Chondrocyte (in vitro differentiated cells): ENCODE results near the gene CYTH3. TPM values are rescaled to one million over a fixed set of nuclear protein-coding genes. Genes with fewer than 3 reads are reported as not detected.

ENCODE experiments used
- DNase-seq: peaks from one replicate; pipeline ENCODE4 v3.0.0; 2021; ENCODE audit warnings: mixed read lengths, low spot score
- H3K27ac Mint-ChIP-seq: one replicate; pipeline ENCODE4 v1.8.0; 2021; ENCODE audit warnings: mild to moderate bottlenecking, moderate library complexity, mixed read lengths; ENCODE audit not compliant: unreplicated experiment
- H3K27me3 Mint-ChIP-seq: 2 replicates; pipeline ENCODE4 v1.8.0; 2021; ENCODE audit warnings: low read depth, mixed read lengths
- H3K36me3 Mint-ChIP-seq: 2 replicates; pipeline ENCODE4 v1.8.0; 2021; ENCODE audit warnings: low read depth, mixed read lengths
- H3K4me1 Mint-ChIP-seq: 2 replicates; pipeline ENCODE4 v1.8.0; 2021; ENCODE audit warnings: low read depth, mild to moderate bottlenecking, mixed read lengths
- H3K4me3 Mint-ChIP-seq: one replicate; pipeline ENCODE4 v1.8.0; 2021; ENCODE audit warnings: mild to moderate bottlenecking, moderate library complexity, mixed read lengths; ENCODE audit not compliant: unreplicated experiment
- H3K9me3 Mint-ChIP-seq: 2 replicates; pipeline ENCODE4 v1.8.0; 2021; ENCODE audit warnings: low read depth, mixed read lengths
- CTCF ChIP-seq: fragments of 200-600 bp; sonication (generic); IDR thresholded peaks from 2 replicates; pipeline ENCODE4 v1.5.0; 2021; ENCODE audit warnings: antibody characterized with exemption, mild to moderate bottlenecking, moderate library complexity
- total RNA-seq: library from RNA; stranded (reverse); gene quantifications from 3 replicates; pipeline ENCODE4 v1.2.1, GENCODE V29; 2021

The CYTH3 gene
- total RNA-seq, 1 donor from 2014 or later, result 58.4 TPM

- TF ChIP-seq CTCF, result peak; percentile 64
- Mint-ChIP-seq H3K36me3 (no peaks in the 10 kb centered on the region), H3K27ac (peak overlapping the region; percentile 96), H3K9me3 (no peaks in the 10 kb centered on the region), H3K4me1 (peaks cover 92% of the 10 kb centered on the region), H3K27me3 (no peaks in the 10 kb centered on the region), H3K4me3 (peak overlapping the region; percentile 40)
- no peak for DNase-seq
Measured at GRCh38 chr7:6256109-6256483, 16.3 kb downstream of the CYTH3 start.

GRCh38 chr7:6254866-6255265, 17.6 kb downstream of the CYTH3 start:
- no peak for DNase-seq
- peak overlapping the region; percentile 86 for H3K27ac Mint-ChIP-seq
- H3K36me3 Mint-ChIP-seq, result peaks cover 2% of the 10 kb centered on the region
- no peaks in the 10 kb centered on the region for H3K9me3 Mint-ChIP-seq
- H3K4me1 Mint-ChIP-seq, result peaks cover 92% of the 10 kb centered on the region
- H3K27me3 Mint-ChIP-seq, result no peaks in the 10 kb centered on the region
- no peak overlapping the region for H3K4me3 Mint-ChIP-seq
- no peak for TF ChIP-seq CTCF

- Mint-ChIP-seq H3K4me3 (peak overlapping the region; percentile 35), H3K4me1 (peaks cover 92% of the 10 kb centered on the region), H3K27ac (peak overlapping the region; percentile 88), H3K27me3 (no peaks in the 10 kb centered on the region), H3K9me3 (no peaks in the 10 kb centered on the region), H3K36me3 (peaks cover 2% of the 10 kb centered on the region)
- DNase-seq, result no peak
- TF ChIP-seq CTCF, result no peak
Measured at GRCh38 chr7:6252748-6253147, 19.7 kb downstream of the CYTH3 start.

- Mint-ChIP-seq H3K4me1 (peaks cover 92% of the 10 kb centered on the region), H3K9me3 (no peaks in the 10 kb centered on the region), H3K4me3 (peak overlapping the region; percentile 35), H3K27ac (peak overlapping the region; percentile 88), H3K27me3 (no peaks in the 10 kb centered on the region), H3K36me3 (peaks cover 2% of the 10 kb centered on the region)
- no peak for TF ChIP-seq CTCF
- no peak for DNase-seq
Measured at GRCh38 chr7:6252341-6252746, 20.1 kb downstream of the CYTH3 start.

- Mint-ChIP-seq H3K4me1 (peaks cover 92% of the 10 kb centered on the region), H3K27me3 (no peaks in the 10 kb centered on the region), H3K9me3 (no peaks in the 10 kb centered on the region), H3K36me3 (peaks cover 2% of the 10 kb centered on the region), H3K4me3 (peak overlapping the region; percentile 36), H3K27ac (peak overlapping the region; percentile 88)
- TF ChIP-seq CTCF, result no peak
- DNase-seq, result no peak
Measured at GRCh38 chr7:6251653-6252052, 20.8 kb downstream of the CYTH3 start.
